Esophagus squamous epithelium (tissue), 5 donors: ENCODE measurements around the gene ARHGAP26. TPM values are rescaled to one million over a fixed set of nuclear protein-coding genes. Genes with fewer than 3 reads are reported as not detected.

Experiments
- DNase-seq: peaks from one replicate; lab custom pipeline; 2025; lab: John Stamatoyannopoulos, UW
- H3K27ac ChIP-seq, 4 donors: fragments of 200-600 bp; sonication (generic); one replicate each; pipeline ENCODE4 v1.5.1; 2016 to 2019; ENCODE audit warnings: mild to moderate bottlenecking in 1 of 4
- H3K27me3 ChIP-seq, 4 donors: fragments of 200-600 bp; sonication (generic); 1 replicate in 3 of 4; 2 replicates in 1 of 4; pipeline versions ENCODE4 v1.5.1 to v1.6.0; 2017 to 2021; ENCODE audit warnings: antibody characterized with exemption in 1 of 4
- H3K36me3 ChIP-seq, 3 donors: fragments of 200-600 bp; sonication (generic); one replicate each; pipeline ENCODE4 v1.5.1; 2016 to 2019
- H3K4me1 ChIP-seq, 3 donors: fragments of 200-600 bp; sonication (generic); one replicate each; pipeline ENCODE4 v1.5.1; 2017 to 2019
- H3K4me3 ChIP-seq, 4 donors: fragments of 200-600 bp; sonication (generic); 1 replicate in 3 of 4; 2 replicates in 1 of 4; pipeline ENCODE4 v1.5.1; 2016 to 2019; ENCODE audit warnings: mild to moderate bottlenecking in 2 of 4, moderate library complexity in 1 of 4
- H3K9me3 ChIP-seq, 3 donors: fragments of 200-600 bp; sonication (generic); one replicate each; pipeline ENCODE4 v1.5.1; 2016 to 2019
- CTCF ChIP-seq, 6 experiments: fragments of 450-650 bp in 4 of 6; fragments of 200-600 bp in 2 of 6; sonication (generic) in 2 of 6; IDR thresholded peaks; one replicate each; pipeline ENCODE4 v1.5.1; 2016 to 2019; ENCODE audit warnings: antibody characterized with exemption in 6 of 6, mild to moderate bottlenecking in 4 of 6, moderate library complexity in 4 of 6
- POLR2A ChIP-seq, 4 donors: fragments of 450-650 bp; IDR thresholded peaks; one replicate each; pipeline ENCODE4 v1.6.1; 2017; ENCODE audit warnings: antibody characterized with exemption in 4 of 4, mild to moderate bottlenecking in 4 of 4, moderate library complexity in 3 of 4
- WGBS, 2 donors: methylation state at CpG; one replicate each; pipeline ENCODE4 v1.1.5; 2018; 5-methylcytosine and 5-hydroxymethylcytosine counted together
- intact Hi-C: fragments of 100-400 bp; cut with DNase I; formaldehyde crosslinking; loops from one replicate; pipeline ENCODE4 v1.15.0; 2022
- total RNA-seq, 4 donors: library from RNA; depleted of rRNA; stranded (reverse); fragments of >200 nt; gene quantifications; one replicate each; pipeline ENCODE4 v1.1.0, GENCODE V29; 2016
- donor health status: DM: yes; HTN: yes; CAD: no.

ARHGAP26 gene
- total RNA-seq, 4 donors from 2014 or later: 4.4 to 18.7 (median 15.4) TPM

GRCh38 chr5:143059976-143060765 lies 290.0 kb downstream of the ARHGAP26 start:
- Histone ChIP-seq H3K9me3 (no peaks in the 10 kb centered on the region), H3K27me3 (no peaks in the 10 kb centered on the region), H3K4me1 (peaks cover 22 to 51% (median 23%) of the 10 kb centered on the region in 3 donors), H3K27ac (peak overlapping the region in 1 of 4 donors; percentile 10), H3K36me3 (peaks cover 0 to 19% (median 0%) of the 10 kb centered on the region in 3 donors), H3K4me3 (no peak overlapping the region)
- intact Hi-C loops: no loop called here
- TF ChIP-seq CTCF (IDR thresholded peaks at IDR 0.05) (no peak), POLR2A (IDR thresholded peaks at IDR 0.05) (no peak)
- 67 to 70% methylated on average over 3 of the region's 3 CpGs for WGBS, 2 donors
- DNase-seq: no peak

- 15 to 17% methylated on average over 5 of the region's 5 CpGs for WGBS, 2 donors
- peak overlapping the region in 3 of 4 donors; percentile 9 to 32 (median 16) for H3K27ac ChIP-seq
- intact Hi-C loops: no loop called here
- H3K27me3 ChIP-seq: no peaks in the 10 kb centered on the region
- no peaks in the 10 kb centered on the region for H3K9me3 ChIP-seq
- peaks cover 0 to 19% (median 0%) of the 10 kb centered on the region in 3 donors for H3K36me3 ChIP-seq
- TF ChIP-seq POLR2A (IDR thresholded peaks at IDR 0.05) (no peak), CTCF (IDR thresholded peaks at IDR 0.05) (no peak)
- no peak for DNase-seq
- peaks cover 24 to 63% (median 32%) of the 10 kb centered on the region in 3 donors for H3K4me1 ChIP-seq
- H3K4me3 ChIP-seq: no peak overlapping the region
Measured at GRCh38 chr5:143061161-143061945, 291.2 kb downstream of the ARHGAP26 start.

- DNase-seq: no peak
- Histone ChIP-seq H3K27me3 (no peaks in the 10 kb centered on the region), H3K9me3 (no peaks in the 10 kb centered on the region), H3K4me1 (peaks cover 24 to 72% (median 32%) of the 10 kb centered on the region in 3 donors), H3K36me3 (peaks cover 0 to 16% (median 0%) of the 10 kb centered on the region in 3 donors), H3K27ac (no peak overlapping the region), H3K4me3 (no peak overlapping the region)
- no peak for TF ChIP-seq POLR2A (IDR thresholded peaks at IDR 0.05)
- TF ChIP-seq CTCF (IDR thresholded peaks at IDR 0.05): no peak
- intact Hi-C loops: no loop called here
Measured at GRCh38 chr5:143062379-143062778, 292.2 kb downstream of the ARHGAP26 start.

GRCh38 chr5:143063175-143063970 lies 293.2 kb downstream of the ARHGAP26 start:
- no peak for TF ChIP-seq CTCF (IDR thresholded peaks at IDR 0.05)
- no peak for TF ChIP-seq POLR2A (IDR thresholded peaks at IDR 0.05)
- no peaks in the 10 kb centered on the region for H3K9me3 ChIP-seq
- intact Hi-C loops: no loop called here
- H3K4me3 ChIP-seq: no peak overlapping the region
- H3K27me3 ChIP-seq: no peaks in the 10 kb centered on the region
- peaks cover 24 to 75% (median 32%) of the 10 kb centered on the region in 3 donors for H3K4me1 ChIP-seq
- H3K27ac ChIP-seq: peak overlapping the region; percentile 31 to 71 (median 64)
- peaks cover 0 to 6% (median 0%) of the 10 kb centered on the region in 3 donors for H3K36me3 ChIP-seq
- DNase-seq: no peak
- WGBS, 2 donors: 54 to 61% methylated on average over 7 of the region's 7 CpGs
